ENCODE results near the gene C1orf174.

Gene C1orf174

DNA sequence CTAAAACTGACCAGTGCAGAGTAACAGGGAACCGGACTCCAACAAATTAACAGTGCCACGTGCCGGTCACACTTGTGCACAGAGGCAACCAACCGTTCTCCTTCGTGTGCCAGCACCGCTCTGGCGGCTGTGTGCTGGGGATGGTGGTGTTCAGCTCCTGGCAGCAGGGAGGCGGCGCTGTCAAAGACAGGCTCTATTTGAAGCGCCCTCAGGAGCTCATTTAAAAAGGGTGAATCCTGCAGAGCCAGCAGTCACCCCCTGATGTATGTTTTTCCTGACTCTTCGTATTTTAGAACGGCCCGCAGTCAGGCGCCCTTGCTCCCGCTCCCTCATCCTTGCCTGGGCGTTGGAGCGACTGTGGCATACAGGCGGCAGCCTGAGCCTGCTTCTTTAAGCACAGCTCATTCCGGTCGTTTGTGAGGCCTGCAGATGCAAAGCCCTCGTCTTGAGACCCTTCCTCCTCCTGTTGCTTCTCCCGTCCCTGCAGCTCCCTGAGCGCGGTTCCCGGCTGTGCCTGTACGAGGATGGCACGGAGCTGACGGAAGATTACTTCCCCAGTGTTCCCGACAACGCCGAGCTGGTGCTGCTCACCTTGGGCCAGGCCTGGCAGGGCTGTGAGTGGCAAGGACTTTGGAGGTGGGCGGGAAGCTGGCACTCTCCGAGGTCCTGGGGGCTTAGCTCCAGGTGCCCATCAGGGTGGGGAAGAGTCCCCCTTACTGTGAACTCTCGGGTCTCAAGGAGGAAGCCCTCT lies 41.7 kb downstream of the C1orf174 start:
- TF ChIP-seq, protein P1, sequence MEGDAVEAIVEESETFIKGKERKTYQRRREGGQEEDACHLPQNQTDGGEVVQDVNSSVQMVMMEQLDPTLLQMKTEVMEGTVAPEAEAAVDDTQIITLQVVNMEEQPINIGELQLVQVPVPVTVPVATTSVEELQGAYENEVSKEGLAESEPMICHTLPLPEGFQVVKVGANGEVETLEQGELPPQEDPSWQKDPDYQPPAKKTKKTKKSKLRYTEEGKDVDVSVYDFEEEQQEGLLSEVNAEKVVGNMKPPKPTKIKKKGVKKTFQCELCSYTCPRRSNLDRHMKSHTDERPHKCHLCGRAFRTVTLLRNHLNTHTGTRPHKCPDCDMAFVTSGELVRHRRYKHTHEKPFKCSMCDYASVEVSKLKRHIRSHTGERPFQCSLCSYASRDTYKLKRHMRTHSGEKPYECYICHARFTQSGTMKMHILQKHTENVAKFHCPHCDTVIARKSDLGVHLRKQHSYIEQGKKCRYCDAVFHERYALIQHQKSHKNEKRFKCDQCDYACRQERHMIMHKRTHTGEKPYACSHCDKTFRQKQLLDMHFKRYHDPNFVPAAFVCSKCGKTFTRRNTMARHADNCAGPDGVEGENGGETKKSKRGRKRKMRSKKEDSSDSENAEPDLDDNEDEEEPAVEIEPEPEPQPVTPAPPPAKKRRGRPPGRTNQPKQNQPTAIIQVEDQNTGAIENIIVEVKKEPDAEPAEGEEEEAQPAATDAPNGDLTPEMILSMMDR (IDR thresholded peaks at IDR 0.05; ENCODE audit: low read depth, low read length) = peak; percentile 19; the same call in 1 of the 2 replicates
- peak overlapping the region; percentile 73 for H3K4me3 ChIP-seq (ENCODE audit: low read depth, low read length)

DNA sequence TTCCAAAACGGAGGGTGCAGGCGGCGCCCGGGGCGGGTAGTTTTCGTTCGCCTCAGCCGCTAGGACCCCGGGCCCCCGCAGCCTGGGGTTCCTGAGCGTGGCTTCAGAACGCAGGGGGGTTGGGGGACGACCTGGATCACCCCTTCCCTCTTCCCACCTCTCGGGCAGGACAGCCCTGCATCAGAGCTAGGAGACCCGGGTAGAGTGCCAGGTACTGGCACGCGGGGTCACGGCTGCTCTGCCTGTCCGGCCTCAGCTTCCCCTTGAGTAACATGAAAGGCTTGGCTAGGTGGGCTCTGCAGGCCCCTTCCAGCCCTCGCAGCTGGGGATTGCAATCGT lies 42.3 kb downstream of the C1orf174 start:
- TF ChIP-seq, protein P1 (IDR thresholded peaks at IDR 0.05; ENCODE audit: low read depth, low read length) = no peak
- H3K4me3 ChIP-seq (ENCODE audit: low read depth, low read length) = peak overlapping the region; percentile 73

DNA sequence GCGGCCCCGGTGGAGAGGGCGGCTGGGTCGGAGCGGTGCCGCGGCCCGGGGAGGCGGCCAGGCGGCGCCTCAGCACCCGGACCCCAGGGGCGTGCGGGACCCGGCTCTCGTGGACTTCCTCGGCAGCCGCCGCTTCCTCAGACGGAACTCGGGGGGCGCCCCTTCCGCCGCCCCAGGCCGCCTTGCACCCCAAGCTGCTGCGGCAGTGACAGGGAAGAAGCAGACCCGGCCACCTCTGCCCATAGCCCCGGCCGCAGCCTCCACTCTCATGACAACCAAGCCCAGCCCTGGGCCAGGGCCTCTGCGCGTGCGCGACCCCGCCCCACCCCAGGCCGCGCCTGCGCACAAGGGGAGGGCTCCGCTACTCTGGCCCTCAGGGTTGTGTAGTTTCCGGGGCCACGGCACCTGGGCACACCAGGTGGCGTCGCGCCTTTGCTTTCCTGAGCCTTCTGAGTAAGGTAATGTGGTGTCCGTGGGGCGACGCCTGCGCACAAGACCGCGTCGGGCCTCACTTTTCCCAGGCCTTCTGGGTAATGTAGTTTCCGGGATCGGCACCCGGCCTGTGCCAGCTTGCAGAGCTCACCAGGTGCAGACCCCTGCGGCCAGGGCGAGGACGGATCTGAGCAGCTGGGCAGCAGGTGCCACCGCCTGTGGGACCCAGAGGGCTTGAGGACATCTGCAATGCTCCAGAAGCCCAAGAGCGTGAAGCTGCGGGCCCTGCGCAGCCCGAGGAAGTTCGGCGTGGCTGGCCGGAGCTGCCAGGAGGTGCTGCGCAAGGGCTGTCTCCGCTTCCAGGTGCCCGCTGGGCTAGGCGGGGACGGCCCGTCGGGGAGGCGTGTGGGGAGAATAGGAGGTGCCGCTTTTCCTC lies 42.9 kb downstream of the C1orf174 start, which contains the start of the genes CEP104 and DFFB:
CEP104 (minus strand) TSS at position 289 of the 868 bp plus-strand sequence. CDS start 4,804 bp downstream, outside the sequence.
DFFB (plus strand) TSS at position 554 of the 868 bp plus-strand sequence; CDS start at position 682, 128 bp downstream.
- TF ChIP-seq, protein P1 (IDR thresholded peaks at IDR 0.05; ENCODE audit: low read depth, low read length) = no peak
- peak within 1 kb of the TSS; percentile 73 for H3K4me3 ChIP-seq (ENCODE audit: low read depth, low read length)

DNA sequence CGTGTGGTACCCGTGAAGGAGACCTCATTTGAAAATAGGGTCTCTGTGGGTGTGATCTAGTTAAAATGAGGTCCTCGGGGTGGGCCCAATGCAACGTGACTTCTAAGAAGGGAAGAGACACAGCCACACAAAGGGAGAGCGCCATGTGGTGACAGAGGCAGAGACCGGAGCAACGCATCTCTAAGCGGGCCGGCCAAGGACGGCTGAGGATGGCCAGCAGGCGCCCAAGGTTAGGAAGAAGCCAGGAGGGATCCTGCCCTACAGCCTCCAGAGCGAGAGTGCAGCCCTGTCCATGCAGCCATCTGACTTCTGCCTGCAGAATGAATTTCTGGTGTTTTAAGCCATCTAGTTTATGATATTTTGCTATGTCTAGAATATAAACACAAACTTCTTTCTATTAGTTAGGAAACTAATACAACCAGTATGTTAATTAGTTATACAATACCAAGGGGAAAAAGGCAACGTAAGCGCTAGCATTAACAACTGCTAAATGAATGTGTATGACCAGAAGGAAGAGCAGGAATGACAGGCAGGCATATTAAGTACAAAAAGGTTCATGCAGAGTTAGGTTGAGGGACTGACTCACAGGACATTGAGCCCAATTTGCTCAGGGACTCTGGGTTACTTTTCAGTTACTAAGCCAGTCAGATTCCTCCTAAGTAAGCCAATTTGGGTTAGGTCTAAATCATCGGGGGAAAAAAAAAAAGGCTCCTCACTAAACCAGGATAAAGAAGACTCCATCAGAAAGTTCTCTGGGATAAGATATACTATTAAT lies 47.2 kb downstream of the C1orf174 start:
- TF ChIP-seq, protein P1 (IDR thresholded peaks at IDR 0.05; ENCODE audit: low read depth, low read length) = no peak
- H3K4me3 ChIP-seq (ENCODE audit: low read depth, low read length) = no peak overlapping the region

DNA sequence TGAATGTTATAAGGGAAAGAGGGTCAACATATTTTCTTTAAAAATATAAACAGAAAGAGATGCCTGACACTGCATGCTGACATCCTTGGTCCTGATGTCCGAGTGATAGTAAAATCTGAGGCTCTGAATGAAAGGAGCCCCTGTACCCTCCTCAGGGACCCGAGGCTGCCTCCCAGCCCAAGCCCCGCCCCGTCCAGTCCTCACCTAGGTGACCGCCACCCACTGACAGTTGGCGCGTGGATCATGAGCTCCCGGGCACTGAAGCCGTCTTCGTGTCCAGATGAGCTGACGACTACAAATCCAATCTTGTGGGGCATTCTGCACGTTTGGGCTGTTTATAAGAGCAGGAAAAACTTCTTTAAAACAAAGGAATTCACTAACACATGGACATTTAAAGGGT lies 48.0 kb downstream of the C1orf174 start:
- TF ChIP-seq, protein P1 (IDR thresholded peaks at IDR 0.05; ENCODE audit: low read depth, low read length) = no peak

DNA sequence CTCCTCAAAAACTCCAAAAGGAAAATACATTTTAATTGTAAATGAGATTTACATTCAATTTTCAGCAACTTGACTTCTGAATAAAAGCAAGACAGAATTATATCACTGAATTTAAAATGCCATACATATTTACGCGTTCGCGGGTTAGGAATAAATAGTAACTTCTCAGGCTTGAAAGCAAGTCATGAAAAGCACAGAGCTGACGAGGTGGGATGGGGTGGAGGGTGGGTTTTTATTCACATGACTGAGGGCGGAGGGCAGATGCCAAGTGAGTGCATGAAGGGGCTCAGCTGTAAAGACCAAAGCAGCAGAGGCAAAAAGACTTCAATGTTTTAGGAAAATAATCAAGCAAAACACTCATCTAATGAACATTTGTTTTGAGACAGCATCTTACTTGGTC lies 48.8 kb downstream of the C1orf174 start:
- TF ChIP-seq, protein P1 (IDR thresholded peaks at IDR 0.05; ENCODE audit: low read depth, low read length) = no peak
- no peak overlapping the region for H3K4me3 ChIP-seq (ENCODE audit: low read depth, low read length)

More for the DNA sequence above, 48.0 kb downstream of the C1orf174 start:
- no peak overlapping the region for H3K4me3 ChIP-seq (ENCODE audit: low read depth, low read length)
